ENCODE measurements around the gene RPL11. TPM values are rescaled to one million over a fixed set of nuclear protein-coding genes. Genes with fewer than 3 reads are reported as not detected.
A peak's percentile ranks its signal among the peaks of the same experiment; 100 is the strongest.

Gene RPL11
- total and polyA plus RNA-seq, 10 of the 15 experiments (the other 5 are each of a cell fraction or from before 2014, with no cell fraction given) = 968 to 4,611 (median 2,521) TPM

- TF ChIP-seq ZBTB11 (CRISPR knock-in tag; IDR thresholded peaks at IDR 0.05) (peak; percentile 57), NBN (IDR thresholded peaks at IDR 0.05) (no peak), SMAD1 (IDR thresholded peaks at IDR 0.05; ENCODE audit: low read depth, partially characterized antibody) (no peak), RUNX3 (IDR thresholded peaks at IDR 0.05; ENCODE audit: low read length) (peak; percentile 18; the same call in 1 of the 2 replicates), SMC3 (IDR thresholded peaks at IDR 0.05; ENCODE audit: borderline replicate concordance, low read length) (no peak), NRF1 (conservative IDR thresholded peaks at IDR 0.05; ENCODE audit: low read depth, low read length) (no peak), SUZ12 (IDR thresholded peaks at IDR 0.05; ENCODE audit: unreplicated experiment) (no peak), EED (IDR thresholded peaks at IDR 0.05; ENCODE audit: low read depth) (no peak), NFXL1 (IDR thresholded peaks at IDR 0.05; ENCODE audit: borderline replicate concordance) (no peak), MLLT1 (IDR thresholded peaks at IDR 0.05) (no peak), CHD1 (IDR thresholded peaks at IDR 0.05; ENCODE audit: low read depth, low read length) (no peak), RELA (IDR thresholded peaks at IDR 0.05; ENCODE audit: borderline replicate concordance, partially characterized antibody) (peak; percentile 31), BCL11A (IDR thresholded peaks at IDR 0.05; ENCODE audit: low read depth, low read length) (no peak), GATAD2B (conservative IDR thresholded peaks at IDR 0.05; ENCODE audit: low read depth) (peak; percentile 99), TCF7 (IDR thresholded peaks at IDR 0.05; ENCODE audit: borderline replicate concordance) (no peak), RAD51 (IDR thresholded peaks at IDR 0.05) (no peak), JUNB (IDR thresholded peaks at IDR 0.05) (no peak), RELB (IDR thresholded peaks at IDR 0.05; ENCODE audit: low read depth) (0 out of 2 replicates have a peak, but pooled peaks have one; percentile 29), CTCF (IDR thresholded peaks at IDR 0.05 in 2 of 3, conservative IDR thresholded peaks at IDR 0.05 in 1 of 3; ENCODE audit: control insufficient read depth in 2 of 3, extremely low read depth in 1 of 3, insufficient read depth in 1 of 3, low read depth in 3 of 3, low read length in 3 of 3) (no peak), STAT3 (IDR thresholded peaks at IDR 0.05; ENCODE audit: low read depth, low read length) (no peak), FOXK2 (IDR thresholded peaks at IDR 0.05) (no peak), CHD2 (IDR thresholded peaks at IDR 0.05; ENCODE audit: borderline replicate concordance, low read depth, low read length) (peak; percentile 20; the same call in 1 of the 2 replicates), MTA2 (IDR thresholded peaks at IDR 0.05; ENCODE audit: low read depth) (no peak), RBBP5 (conservative IDR thresholded peaks at IDR 0.05) (no peak)
Observed at GRCh38 chr1:23743287-23744152, 51.9 kb downstream of the RPL11 start, which contains the start of gene ELOA (continued).

Measured in GM12878 (cell line).